Measurements from ENCODE around the gene CLHC1.
"Not testable (repeated sequence)": the region's sequence is repeated elsewhere in the genome, so short reads cannot be mapped to it uniquely, and the experiment has no call there.

- not testable (repeated sequence) for TF ChIP-seq EZH2 (IDR thresholded peaks at IDR 0.05; ENCODE audit: borderline replicate concordance, low read length); CTCF (IDR thresholded peaks at IDR 0.05; ENCODE audit: low read length)
Observed at GRCh38 chr2:55280851-55281546, 48.9 kb upstream of the CLHC1 start.

Measured in OCI-LY1 (cell line).